Thyroid gland (tissue), 4 donors: Measurements from ENCODE around the gene NAP1L4. TPM values are rescaled to one million over a fixed set of nuclear protein-coding genes. Genes with fewer than 3 reads are reported as not detected.

Experiments used
- DNase-seq, 2 donors: peaks; one replicate each; pipeline ENCODE4 v3.0.0-alpha.2; 2019
- H3K27ac ChIP-seq, 3 donors: fragments of 200-600 bp; sonication (generic); 1 replicate in 2 of 3; 2 replicates in 1 of 3; pipeline ENCODE4 v1.5.1; 2016 to 2019; ENCODE audit warnings: mild to moderate bottlenecking in 1 of 3, moderate library complexity in 1 of 3
- H3K27me3 ChIP-seq: fragments of 200-600 bp; sonication (generic); one replicate; pipeline ENCODE4 v1.5.1; 2019
- H3K36me3 ChIP-seq, 2 donors: fragments of 200-600 bp; sonication (generic); one replicate each; pipeline ENCODE4 v1.5.1; 2016 to 2019
- H3K4me1 ChIP-seq, 2 donors: fragments of 200-600 bp; sonication (generic); one replicate each; pipeline ENCODE4 v1.5.1; 2017 to 2019
- H3K4me3 ChIP-seq, 3 donors: fragments of 200-600 bp; sonication (generic); replicated peaks in 1 of 3; 1 replicate in 2 of 3; 2 replicates in 1 of 3; pipeline ENCODE4 v1.5.1; 2016; ENCODE audit warnings: mild to moderate bottlenecking in 1 of 3
- H3K9me3 ChIP-seq: fragments of 200-600 bp; sonication (generic); one replicate; pipeline ENCODE4 v1.5.1; 2017
- CTCF ChIP-seq, 6 experiments: fragments of 200-600 bp in 3 of 6; fragments of 450-650 bp in 3 of 6; sonication (generic) in 3 of 6; IDR thresholded peaks; one replicate each; pipeline ENCODE4 v1.5.1; 2016 to 2019; ENCODE audit warnings: antibody characterized with exemption in 6 of 6, mild to moderate bottlenecking in 2 of 6, inconsistent platforms in 1 of 6, moderate library complexity in 1 of 6
- POLR2A ChIP-seq, 2 donors: fragments of 450-650 bp; IDR thresholded peaks; one replicate each; pipeline ENCODE4 v1.6.1; 2017; ENCODE audit warnings: antibody characterized with exemption in 2 of 2, mild to moderate bottlenecking in 2 of 2, moderate library complexity in 1 of 2
- WGBS, 2 donors: methylation state at CpG; one replicate each; pipeline ENCODE4 v1.1.5; 2017; 5-methylcytosine and 5-hydroxymethylcytosine counted together
- intact Hi-C: fragments of 100-400 bp; cut with DNase I; formaldehyde crosslinking; loops from one replicate; pipeline ENCODE4 v1.15.1; 2023
- total RNA-seq, 4 donors: library from RNA; depleted of rRNA; stranded (reverse); fragments of >200 nt; gene quantifications; one replicate each; pipeline ENCODE4 v1.2.3, GENCODE V29; 2016

Gene NAP1L4
- total RNA-seq, 4 donors from 2014 or later: 104 to 117 (median 108) TPM

DNA sequence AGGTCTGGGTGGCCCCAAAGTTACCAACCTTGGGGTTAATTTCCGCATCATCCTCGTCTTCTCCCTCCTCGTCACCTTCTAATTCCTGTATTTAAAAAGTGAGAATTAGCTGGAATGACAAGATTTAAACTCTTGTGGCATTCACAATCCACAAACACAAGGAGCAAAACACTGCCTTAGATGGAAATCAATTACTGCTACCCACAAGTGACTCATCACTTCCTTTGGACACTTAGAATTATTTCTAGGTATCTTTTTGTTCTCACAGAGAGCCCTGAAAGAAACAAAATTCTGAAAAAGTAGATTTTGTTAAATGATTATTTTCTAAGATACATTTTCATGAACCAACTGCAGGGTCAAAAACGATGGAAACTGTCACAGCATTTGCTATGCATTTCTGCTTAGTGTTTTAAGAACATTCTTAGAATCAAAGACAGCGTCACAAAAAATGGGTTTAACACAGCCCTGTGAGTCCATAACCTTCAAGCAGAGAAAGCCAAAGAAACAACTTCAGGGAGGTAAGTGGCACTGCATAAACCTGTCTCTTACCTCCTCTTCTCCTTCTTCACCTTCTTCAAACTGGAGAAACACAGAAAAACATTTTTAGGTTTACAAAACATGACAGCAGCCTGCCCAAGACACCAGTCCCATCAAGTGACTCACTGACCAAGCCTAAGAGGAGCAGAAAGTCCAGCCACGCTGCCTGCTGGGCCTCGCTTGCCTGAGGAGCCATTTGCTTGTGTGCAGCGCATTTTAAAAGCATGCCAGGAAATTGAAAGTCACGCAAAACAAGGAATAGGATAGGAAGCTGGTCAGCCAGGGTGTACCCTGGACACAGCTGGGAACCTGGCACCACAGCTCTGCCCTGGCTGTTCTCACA, 40.7 kb downstream of the NAP1L4 start:
- Histone ChIP-seq H3K4me1 (peaks cover 8 to 16% of the 10 kb centered on the region in 2 donors), H3K4me3 (no peak overlapping the region), H3K36me3 (peaks cover 31 to 48% of the 10 kb centered on the region in 2 donors), H3K27ac (peak overlapping the region; percentile 16 to 56 (median 52)), H3K27me3 (no peaks in the 10 kb centered on the region), H3K9me3 (no peaks in the 10 kb centered on the region)
- WGBS, 2 donors: 79 to 85% methylated on average over 9 of the region's 9 CpGs
- intact Hi-C loops: no loop called here
- TF ChIP-seq CTCF (IDR thresholded peaks at IDR 0.05): no peak
- DNase-seq: no peak

- Histone ChIP-seq H3K27ac (peak overlapping the region; percentile 16 to 56 (median 52)), H3K4me1 (peaks cover 11 to 20% of the 10 kb centered on the region in 2 donors), H3K4me3 (no peak overlapping the region), H3K27me3 (no peaks in the 10 kb centered on the region), H3K36me3 (peaks cover 28 to 42% of the 10 kb centered on the region in 2 donors), H3K9me3 (no peaks in the 10 kb centered on the region)
- 33 to 50% methylated on average over 1 of the region's 1 CpG for WGBS, 2 donors
- no peak for TF ChIP-seq POLR2A (IDR thresholded peaks at IDR 0.05)
- TF ChIP-seq CTCF (IDR thresholded peaks at IDR 0.05): no peak
- DNase-seq: no peak
- intact Hi-C loops: no loop called here
These were observed 41.3 kb downstream of the NAP1L4 start for GRCh38 chr11:2950825-2951224.

DNA sequence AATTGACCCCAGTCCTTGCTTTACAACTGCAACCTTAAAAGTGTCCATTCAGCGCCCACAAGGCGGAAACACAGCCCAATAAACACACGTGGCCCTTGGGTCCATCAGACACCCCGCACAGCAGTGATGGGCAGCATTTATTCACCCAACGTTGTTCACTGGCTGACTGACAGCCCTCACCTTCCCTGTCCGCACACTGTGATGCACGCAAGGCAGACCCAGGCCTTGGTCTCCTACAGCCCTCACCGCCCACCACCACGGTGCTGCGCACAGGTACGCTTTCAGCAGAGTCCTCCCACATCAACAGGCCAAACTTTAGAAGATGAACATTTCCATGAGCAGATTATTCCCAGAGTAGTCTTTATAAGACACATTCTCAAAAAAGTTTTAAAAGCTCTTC, 42.2 kb downstream of the NAP1L4 start:
- H3K27ac ChIP-seq: peak overlapping the region in 1 of 3 donors; percentile 52
- H3K27me3 ChIP-seq: no peaks in the 10 kb centered on the region
- intact Hi-C loops: no loop called here
- H3K4me3 ChIP-seq: no peak overlapping the region
- H3K36me3 ChIP-seq: peaks cover 21 to 33% of the 10 kb centered on the region in 2 donors
- H3K9me3 ChIP-seq: no peaks in the 10 kb centered on the region
- TF ChIP-seq POLR2A (IDR thresholded peaks at IDR 0.05) (no peak), CTCF (IDR thresholded peaks at IDR 0.05) (no peak)
- H3K4me1 ChIP-seq: peaks cover 17 to 29% of the 10 kb centered on the region in 2 donors
- WGBS, 2 donors: 90 to 92% methylated on average over 11 of the region's 11 CpGs
- DNase-seq: no peak

- 92 to 93% methylated on average over 11 of the region's 11 CpGs for WGBS, 2 donors
These were observed 44.4 kb downstream of the NAP1L4 start for GRCh38 chr11:2947744-2948143.

More at GRCh38 chr11:2947744-2948143, 44.4 kb downstream of the NAP1L4 start:
- peaks cover 18 to 47% of the 10 kb centered on the region in 2 donors for H3K4me1 ChIP-seq
- no peaks in the 10 kb centered on the region for H3K27me3 ChIP-seq
- intact Hi-C loops: no loop called here
- no peak overlapping the region for H3K4me3 ChIP-seq
- TF ChIP-seq CTCF (IDR thresholded peaks at IDR 0.05) (no peak), POLR2A (IDR thresholded peaks at IDR 0.05) (no peak)
- H3K27ac ChIP-seq: peak overlapping the region in 1 of 3 donors; percentile 31
- peaks cover 5 to 12% of the 10 kb centered on the region in 2 donors for H3K36me3 ChIP-seq
- no peak for DNase-seq
- no peaks in the 10 kb centered on the region for H3K9me3 ChIP-seq
